ENCODE data around the gene COX6B2. TPM values are rescaled to one million over a fixed set of nuclear protein-coding genes. Genes with fewer than 3 reads are reported as not detected.

Gene COX6B2
- polyA plus RNA-seq, 2 of the 4 experiments (the other 2 are of a cell fraction) = 0.78 to 6.4 TPM

GRCh38 chr19:55362174-55362989 is 7.9 kb upstream of the COX6B2 start:
- Histone ChIP-seq H3K4me2 (no peak overlapping the region), H3K27ac (peak overlapping the region in 1 of 2 experiments; percentile 47; a peak in 3 of 6 replicates), H3K9me3 (no peaks in the 10 kb centered on the region), H3K4me3 (no peak overlapping the region), H3K4me1 (peaks cover 34% of the 10 kb centered on the region)
- FAIRE-seq = no peak
- ATAC-seq = peak; percentile 26 to 31; a peak in 5 of 6 replicates
- WGBS (ENCODE audit: missing lambda C conversion rate) = 78% methylated on average over 29 of the region's 38 CpGs
- ChIA-PET CTCF (interaction anchor here (0.6 to 14.8 kb wide), 11 partner anchors 9 to 221 kb away, joined by 3 to 105 read pairs (median 3); partner anchors contain the start of gene TMEM238), POLR2A (interaction anchor here (2.0 kb wide), 1 partner anchor 45 kb away, joined by 4 read pairs; no protein-coding TSS in a partner anchor)
- TF ChIP-seq HES2 (IDR thresholded peaks at IDR 0.05) (no peak), HOXA7 (CRISPR knock-in tag; IDR thresholded peaks at IDR 0.05) (no peak), ATOH8 (CRISPR knock-in tag; IDR thresholded peaks at IDR 0.05; ENCODE audit: low read depth) (no peak), ELK1 (IDR thresholded peaks at IDR 0.05; ENCODE audit: low read depth, low read length) (no peak), RFX5 (IDR thresholded peaks at IDR 0.05) (no peak), MAX (IDR thresholded peaks at IDR 0.05) (no peak), USF2 (IDR thresholded peaks at IDR 0.05) (no peak), CTCF (IDR thresholded peaks at IDR 0.05) (no peak), JUN (IDR thresholded peaks at IDR 0.05) (no peak), HOXB13 (CRISPR knock-in tag; IDR thresholded peaks at IDR 0.05; ENCODE audit: low read depth) (no peak), ESRRA (IDR thresholded peaks at IDR 0.05; ENCODE audit: borderline replicate concordance, low read length) (no peak), BHLHE40 (IDR thresholded peaks at IDR 0.05; ENCODE audit: low read depth, low read length) (no peak), RARB (CRISPR knock-in tag; IDR thresholded peaks at IDR 0.05) (no peak), FOSL2 (IDR thresholded peaks at IDR 0.05) (no peak), FOSL2 (CRISPR knock-in tag; IDR thresholded peaks at IDR 0.05) (no peak), TFCP2L1 (CRISPR knock-in tag; IDR thresholded peaks at IDR 0.05) (no peak)
- no peak for DNase-seq (ENCODE audit: low read depth in 1 of 2, low spot score in 1 of 2)

- FAIRE-seq (no peak), DNase-seq (ENCODE audit: low read depth in 1 of 2, low spot score in 1 of 2) (no peak), ATAC-seq (no peak)
- POLR2A ChIA-PET = no interaction called here
- Histone ChIP-seq H3K27ac (0 out of 6 replicates have a peak overlapping the region, but pooled peaks of 1 of the 2 experiments have one; percentile 19), H3K9me3 (no peaks in the 10 kb centered on the region), H3K4me3 (no peak overlapping the region), H3K4me2 (no peak overlapping the region), H3K4me1 (peaks cover 23% of the 10 kb centered on the region)
- TF ChIP-seq NFE2L2 (conservative IDR thresholded peaks at IDR 0.05; ENCODE audit: low read length) (no peak), CHD4 (IDR thresholded peaks at IDR 0.05; ENCODE audit: borderline replicate concordance) (no peak), MAZ (IDR thresholded peaks at IDR 0.05; ENCODE audit: borderline replicate concordance, low read depth, low read length) (no peak), RCOR1 (IDR thresholded peaks at IDR 0.05; ENCODE audit: low read depth, low read length) (no peak)
- CTCF ChIA-PET = interaction anchor here (1.2 to 14.8 kb wide), 4 partner anchors 21 to 69 kb away, joined by 3 to 105 read pairs (median 8); partner anchors contain the start of genes KMT5C and TMEM238
- WGBS (ENCODE audit: missing lambda C conversion rate) = 92% methylated on average over 16 of the region's 16 CpGs
Observed at GRCh38 chr19:55360902-55361301, 6.4 kb upstream of the COX6B2 start.
